ENCODE results near the gene ABLIM2. TPM values are rescaled to one million over a fixed set of nuclear protein-coding genes. Genes with fewer than 3 reads are reported as not detected.

The ABLIM2 gene
- total RNA-seq, 1 experiment from 2014 or later = 6.1 TPM

DNA sequence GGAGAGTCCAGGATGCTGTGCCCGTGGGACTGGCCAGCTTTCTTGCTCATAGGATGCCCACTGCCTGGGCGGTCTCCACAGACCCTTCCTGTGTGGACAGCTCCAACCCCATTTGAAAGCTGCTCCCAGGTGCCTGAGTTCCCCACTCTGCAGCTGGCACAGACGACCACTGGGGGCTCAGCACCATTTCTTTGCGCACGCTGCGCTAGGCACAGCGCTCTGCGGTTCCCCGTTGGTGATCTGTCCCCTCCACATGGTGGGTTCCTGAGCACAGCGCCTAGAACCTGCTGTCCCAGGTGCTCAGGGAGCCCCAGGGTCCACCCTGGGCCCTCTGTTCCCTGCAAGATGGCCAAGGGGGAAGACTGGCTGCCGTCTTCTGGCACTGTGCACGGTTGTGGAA is 173.5 kb downstream of the ABLIM2 start:
- TF ChIP-seq JUND (IDR thresholded peaks at IDR 0.05) (no peak), ELF1 (IDR thresholded peaks at IDR 0.05; ENCODE audit: borderline replicate concordance, low read depth) (no peak), EGR1 (IDR thresholded peaks at IDR 0.05; ENCODE audit: low read depth) (no peak), CEBPB (IDR thresholded peaks at IDR 0.05; ENCODE audit: low read depth) (no peak), EZH2 (IDR thresholded peaks at IDR 0.05) (no peak), SP1 (IDR thresholded peaks at IDR 0.05; ENCODE audit: low read depth) (no peak), POLR2AphosphoS5 (IDR thresholded peaks at IDR 0.05; ENCODE audit: low read depth, low read length) (no peak), CBX3 (IDR thresholded peaks at IDR 0.05; ENCODE audit: low read depth) (no peak), SRF (IDR thresholded peaks at IDR 0.05; ENCODE audit: low read depth) (no peak), TCF7L2 (IDR thresholded peaks at IDR 0.05; ENCODE audit: borderline replicate concordance, extremely low read depth, insufficient read depth, insufficient read length) (no peak)
- TF ChIP-seq, protein P1, sequence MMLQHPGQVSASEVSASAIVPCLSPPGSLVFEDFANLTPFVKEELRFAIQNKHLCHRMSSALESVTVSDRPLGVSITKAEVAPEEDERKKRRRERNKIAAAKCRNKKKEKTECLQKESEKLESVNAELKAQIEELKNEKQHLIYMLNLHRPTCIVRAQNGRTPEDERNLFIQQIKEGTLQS (IDR thresholded peaks at IDR 0.05) = no peak
- TF ChIP-seq, protein P2, sequence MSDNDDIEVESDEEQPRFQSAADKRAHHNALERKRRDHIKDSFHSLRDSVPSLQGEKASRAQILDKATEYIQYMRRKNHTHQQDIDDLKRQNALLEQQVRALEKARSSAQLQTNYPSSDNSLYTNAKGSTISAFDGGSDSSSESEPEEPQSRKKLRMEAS (IDR thresholded peaks at IDR 0.05) = no peak
- TF ChIP-seq, protein P3, sequence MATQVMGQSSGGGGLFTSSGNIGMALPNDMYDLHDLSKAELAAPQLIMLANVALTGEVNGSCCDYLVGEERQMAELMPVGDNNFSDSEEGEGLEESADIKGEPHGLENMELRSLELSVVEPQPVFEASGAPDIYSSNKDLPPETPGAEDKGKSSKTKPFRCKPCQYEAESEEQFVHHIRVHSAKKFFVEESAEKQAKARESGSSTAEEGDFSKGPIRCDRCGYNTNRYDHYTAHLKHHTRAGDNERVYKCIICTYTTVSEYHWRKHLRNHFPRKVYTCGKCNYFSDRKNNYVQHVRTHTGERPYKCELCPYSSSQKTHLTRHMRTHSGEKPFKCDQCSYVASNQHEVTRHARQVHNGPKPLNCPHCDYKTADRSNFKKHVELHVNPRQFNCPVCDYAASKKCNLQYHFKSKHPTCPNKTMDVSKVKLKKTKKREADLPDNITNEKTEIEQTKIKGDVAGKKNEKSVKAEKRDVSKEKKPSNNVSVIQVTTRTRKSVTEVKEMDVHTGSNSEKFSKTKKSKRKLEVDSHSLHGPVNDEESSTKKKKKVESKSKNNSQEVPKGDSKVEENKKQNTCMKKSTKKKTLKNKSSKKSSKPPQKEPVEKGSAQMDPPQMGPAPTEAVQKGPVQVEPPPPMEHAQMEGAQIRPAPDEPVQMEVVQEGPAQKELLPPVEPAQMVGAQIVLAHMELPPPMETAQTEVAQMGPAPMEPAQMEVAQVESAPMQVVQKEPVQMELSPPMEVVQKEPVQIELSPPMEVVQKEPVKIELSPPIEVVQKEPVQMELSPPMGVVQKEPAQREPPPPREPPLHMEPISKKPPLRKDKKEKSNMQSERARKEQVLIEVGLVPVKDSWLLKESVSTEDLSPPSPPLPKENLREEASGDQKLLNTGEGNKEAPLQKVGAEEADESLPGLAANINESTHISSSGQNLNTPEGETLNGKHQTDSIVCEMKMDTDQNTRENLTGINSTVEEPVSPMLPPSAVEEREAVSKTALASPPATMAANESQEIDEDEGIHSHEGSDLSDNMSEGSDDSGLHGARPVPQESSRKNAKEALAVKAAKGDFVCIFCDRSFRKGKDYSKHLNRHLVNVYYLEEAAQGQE (IDR thresholded peaks at IDR 0.05; ENCODE audit: low read depth) = no peak
- TF ChIP-seq, protein P4, sequence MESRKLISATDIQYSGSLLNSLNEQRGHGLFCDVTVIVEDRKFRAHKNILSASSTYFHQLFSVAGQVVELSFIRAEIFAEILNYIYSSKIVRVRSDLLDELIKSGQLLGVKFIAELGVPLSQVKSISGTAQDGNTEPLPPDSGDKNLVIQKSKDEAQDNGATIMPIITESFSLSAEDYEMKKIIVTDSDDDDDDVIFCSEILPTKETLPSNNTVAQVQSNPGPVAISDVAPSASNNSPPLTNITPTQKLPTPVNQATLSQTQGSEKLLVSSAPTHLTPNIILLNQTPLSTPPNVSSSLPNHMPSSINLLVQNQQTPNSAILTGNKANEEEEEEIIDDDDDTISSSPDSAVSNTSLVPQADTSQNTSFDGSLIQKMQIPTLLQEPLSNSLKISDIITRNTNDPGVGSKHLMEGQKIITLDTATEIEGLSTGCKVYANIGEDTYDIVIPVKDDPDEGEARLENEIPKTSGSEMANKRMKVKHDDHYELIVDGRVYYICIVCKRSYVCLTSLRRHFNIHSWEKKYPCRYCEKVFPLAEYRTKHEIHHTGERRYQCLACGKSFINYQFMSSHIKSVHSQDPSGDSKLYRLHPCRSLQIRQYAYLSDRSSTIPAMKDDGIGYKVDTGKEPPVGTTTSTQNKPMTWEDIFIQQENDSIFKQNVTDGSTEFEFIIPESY (IDR thresholded peaks at IDR 0.05; ENCODE audit: extremely low read depth, insufficient replicate concordance, low read length) = no peak
- no TSS peak for BruUV-seq (replicated peaks)
- no peak overlapping the region for H3K4me2 ChIP-seq (ENCODE audit: low read length)
- CTCF ChIA-PET = interaction anchor here (6.8 kb wide), 1 partner anchor 181 kb away, joined by 82 read pairs; no protein-coding TSS in a partner anchor
- POLR2A ChIA-PET = no interaction called here
- no peaks in the 10 kb centered on the region for H3K27me3 ChIP-seq (ENCODE audit: insufficient read depth, low read length)
- H3K9ac ChIP-seq (ENCODE audit: low read length) = no peak overlapping the region
- H3K27ac ChIP-seq (ENCODE audit: low read depth, low read length) = no peak overlapping the region
- H3K9me2 ChIP-seq (ENCODE audit: insufficient read depth) = no peaks in the 10 kb centered on the region
- ATAC-seq (no peak; the same call in 1 of the 2 replicates), DNase-seq (ENCODE audit: low read depth, low spot score) (no peak)
- no peaks in the 10 kb centered on the region for H3K36me3 ChIP-seq (ENCODE audit: control insufficient read depth in 1 of 2, insufficient read depth in 2 of 2, low read length in 2 of 2)
- intact Hi-C loops (cut with micrococcal nuclease) = no loop called here
- H3K4me3 ChIP-seq (replicated peaks in 1 of 2; ENCODE audit: low read depth in 1 of 2, low read length in 2 of 2) = no peak overlapping the region
- H3K79me2 ChIP-seq (ENCODE audit: insufficient read depth, low read length) = no peaks in the 10 kb centered on the region
- H4K20me1 ChIP-seq (ENCODE audit: insufficient read depth) = no peaks in the 10 kb centered on the region
- no peaks in the 10 kb centered on the region for H3K9me3 ChIP-seq (ENCODE audit: control insufficient read depth in 1 of 2, insufficient read depth in 1 of 2, low read depth in 1 of 2, low read length in 2 of 2)
- H2AFZ ChIP-seq (ENCODE audit: low read depth, low read length, poor library complexity, severe bottlenecking) = no peak overlapping the region
- RAD21 ChIA-PET (ENCODE audit: low non-redundant PET in 1 of 2, low total read pairs in 2 of 2, uncharacterized antibody in 2 of 2, unreplicated experiment in 2 of 2) = no interaction called here
- H3K4me1 ChIP-seq (ENCODE audit: control insufficient read depth in 1 of 2, insufficient read depth in 2 of 2, low read length in 2 of 2) = peaks cover 0 to under 1% of the 10 kb centered on the region in 2 experiments; a peak in 1 of 4 replicates
